ENCODE measurements around the gene UBR2. TPM values are rescaled to one million over a fixed set of nuclear protein-coding genes. Genes with fewer than 3 reads are reported as not detected.

Gene UBR2
- total and polyA plus RNA-seq, 2 donors, result 13.0 to 48.1 TPM

Small RNA genes within 50 kb of the gene (small RNA-seq; reads per million reads assigned to genes)
- not detected for gene RNU6-890P

Other genes with a start within 250 kb of the UBR2 start
- gene TRERF1, start 112.1 kb upstream of the UBR2 start, total RNA-seq, result 12.1 TPM
- 7.9 TPM for gene TRERF1, start 112.1 kb upstream of the UBR2 start, polyA plus RNA-seq
- 5.1 TPM for gene PRPH2, start 158.6 kb downstream of the UBR2 start, total RNA-seq
- 1.1 TPM for gene PRPH2, start 158.6 kb downstream of the UBR2 start, polyA plus RNA-seq
- 31.4 TPM for gene TBCC, start 182.1 kb downstream of the UBR2 start, total RNA-seq
- 29.8 TPM for gene TBCC, start 182.1 kb downstream of the UBR2 start, polyA plus RNA-seq
- gene BICRAL, start 218.0 kb downstream of the UBR2 start, total RNA-seq, result 16.2 TPM
- gene BICRAL, start 218.0 kb downstream of the UBR2 start, polyA plus RNA-seq, result 12.3 TPM

All from urinary bladder (tissue), 2 donors.